ENCODE data around the gene NCBP2.

Gene NCBP2

DNA sequence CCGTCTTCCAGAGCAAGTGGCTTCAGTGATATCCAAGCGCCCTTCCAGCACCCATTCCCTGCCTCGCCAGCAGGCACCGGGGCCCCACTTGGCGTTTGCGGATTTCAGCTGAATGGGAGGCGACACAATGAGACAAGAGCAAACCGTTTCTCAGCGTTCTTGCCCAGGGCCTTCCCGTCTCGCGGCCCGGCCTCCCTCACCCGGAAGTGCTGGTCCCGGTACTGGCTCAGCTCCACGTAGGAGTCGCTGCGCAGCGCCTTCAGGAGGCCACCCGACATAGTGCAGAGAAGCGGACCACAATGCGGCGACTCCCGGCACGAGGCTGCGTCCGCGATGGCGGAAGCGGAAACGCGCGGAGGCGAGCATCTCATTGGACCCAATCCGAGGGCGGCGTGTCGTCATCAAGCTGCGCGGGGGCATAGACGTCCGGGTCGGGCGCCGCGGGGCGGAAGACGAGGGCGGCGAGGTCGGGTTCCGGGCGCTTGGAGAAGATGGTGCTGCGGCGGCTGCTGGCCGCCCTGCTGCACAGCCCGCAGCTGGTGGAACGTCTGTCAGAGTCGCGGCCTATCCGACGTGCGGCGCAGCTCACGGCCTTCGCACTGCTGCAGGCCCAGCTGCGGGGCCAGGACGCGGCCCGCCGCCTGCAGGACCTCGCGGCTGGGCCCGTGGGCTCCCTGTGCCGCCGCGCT, at the start of gene NCBP2:
TSS of gene NCBP2 (minus strand) at position 303 of the 689 bp plus-strand sequence. CDS start at position 278, 25 bp downstream.
- DNase-seq, result peak; percentile 98

- no peak for DNase-seq
These were observed 49.5 kb upstream of the NCBP2 start for GRCh38 chr3:196991581-196992460.

DNA sequence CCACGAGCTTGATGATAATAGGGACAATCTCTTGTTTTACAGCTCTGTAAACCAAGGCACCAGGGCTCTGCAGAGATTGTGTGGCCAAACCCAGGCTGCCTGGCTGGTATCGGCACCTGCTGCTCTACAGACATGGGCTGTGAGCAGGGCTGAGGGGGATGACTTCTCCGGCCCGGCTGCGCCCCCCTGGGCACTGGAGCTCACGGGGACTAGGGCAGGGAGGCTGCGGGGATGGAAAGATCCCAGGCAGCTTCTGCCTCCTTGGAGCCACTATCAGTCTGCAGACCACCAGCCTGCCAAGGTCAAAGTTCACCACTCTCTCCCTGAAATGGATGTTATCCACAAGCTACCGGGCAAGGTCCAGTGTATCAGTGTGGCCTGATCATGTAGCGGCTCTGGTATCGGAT, 48.3 kb upstream of the NCBP2 start:
- DNase-seq, result no peak

DNA sequence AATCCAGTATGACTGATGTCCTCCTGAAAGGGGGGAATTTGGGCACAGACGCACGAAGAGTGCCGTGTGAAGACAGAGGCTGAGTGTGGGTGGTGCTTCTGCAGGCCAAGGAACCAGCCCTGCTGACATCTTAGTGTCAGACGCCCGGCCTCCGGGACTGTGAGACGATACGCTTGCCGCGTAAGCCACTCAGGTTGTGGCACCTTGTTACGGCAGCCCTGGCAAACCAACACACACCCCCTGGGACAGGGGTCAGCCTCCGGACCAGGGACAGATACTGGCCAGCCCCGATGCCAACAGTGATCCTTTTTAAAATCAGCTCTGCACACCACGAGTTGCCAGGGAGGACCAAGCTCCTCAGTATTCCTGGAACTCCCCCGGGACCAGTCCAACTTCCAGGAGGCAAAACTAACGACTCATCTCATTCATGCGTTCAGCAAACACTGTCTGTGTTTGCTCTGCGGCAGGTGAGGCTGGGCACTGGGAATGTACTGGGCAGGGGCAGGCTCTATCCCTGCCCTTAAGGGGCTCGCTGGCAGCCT, 47.5 kb upstream of the NCBP2 start:
- DNase-seq, result no peak

GRCh38 chr3:196988241-196989029, 46.1 kb upstream of the NCBP2 start:
- no peak for DNase-seq

GRCh38 chr3:196987022-196987421, 44.7 kb upstream of the NCBP2 start:
- no peak for DNase-seq

- no peak for DNase-seq
These were observed 43.9 kb upstream of the NCBP2 start for GRCh38 chr3:196985954-196986885.

DNA sequence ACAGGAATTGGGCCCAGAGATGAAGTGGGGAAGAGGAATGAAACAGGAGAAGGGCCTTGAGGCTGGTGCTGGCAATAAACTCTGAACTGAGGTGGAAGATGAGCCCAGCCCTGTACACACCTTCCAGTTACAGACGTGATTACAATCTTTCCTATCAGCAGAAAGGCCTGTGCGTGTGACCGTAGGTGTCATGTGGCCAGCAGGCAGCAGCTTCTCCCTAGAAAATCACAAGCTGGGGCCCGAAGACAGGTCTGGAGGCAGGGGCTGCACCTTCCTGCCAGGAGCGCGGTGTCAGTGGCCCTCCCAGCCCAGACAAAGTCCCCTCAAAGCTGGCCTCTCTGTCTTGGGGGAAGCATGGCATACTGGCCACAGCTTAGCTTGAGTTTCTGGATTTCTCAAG, 43.0 kb upstream of the NCBP2 start:
- no peak for DNase-seq

- DNase-seq, result no peak
These were observed 40.9 kb upstream of the NCBP2 start for GRCh38 chr3:196983186-196983585.

DNA sequence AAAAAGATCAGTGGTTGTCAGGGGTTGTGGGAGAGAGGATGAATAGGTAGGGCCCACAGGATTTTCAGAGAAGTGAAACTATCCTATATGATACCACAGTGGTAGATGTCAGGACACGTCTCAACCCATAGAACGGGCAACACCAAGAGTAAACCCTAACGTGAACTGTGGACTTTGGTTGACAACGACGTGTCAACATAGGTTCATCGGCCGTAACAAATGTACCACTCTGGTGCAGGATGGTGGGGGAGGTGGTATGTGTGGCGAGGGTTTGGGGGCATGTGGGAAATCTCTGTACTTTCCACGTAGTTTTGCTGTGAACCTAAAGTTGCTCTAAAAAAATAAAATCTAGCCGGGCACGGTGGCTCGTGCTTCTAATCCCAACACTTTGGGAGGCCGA, 39.3 kb upstream of the NCBP2 start:
- no peak for DNase-seq

- DNase-seq, result no peak
These were observed 37.2 kb upstream of the NCBP2 start for GRCh38 chr3:196979545-196979944.

- no peak for DNase-seq
These were observed 34.6 kb upstream of the NCBP2 start for GRCh38 chr3:196976941-196977340.

DNA sequence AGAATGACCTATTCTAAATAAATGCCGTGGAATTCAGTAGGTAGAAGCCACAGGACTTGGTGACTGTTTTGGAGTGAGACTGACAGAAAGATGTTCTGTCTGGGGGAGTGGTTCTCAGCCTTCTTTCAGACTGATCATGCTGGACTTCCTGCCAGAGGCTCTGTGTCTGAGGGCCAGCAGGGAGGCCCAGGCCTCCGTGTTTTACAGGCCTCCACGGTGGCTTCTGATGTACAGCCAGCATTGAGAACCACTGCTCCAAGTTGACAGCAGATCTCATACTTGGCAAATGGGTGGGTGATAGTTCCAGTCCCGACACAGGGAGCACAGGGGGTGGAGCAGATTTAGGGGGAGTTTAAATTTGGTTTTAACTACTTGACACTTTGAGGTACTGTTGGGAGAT, 33.0 kb upstream of the NCBP2 start:
- DNase-seq, result no peak

DNA sequence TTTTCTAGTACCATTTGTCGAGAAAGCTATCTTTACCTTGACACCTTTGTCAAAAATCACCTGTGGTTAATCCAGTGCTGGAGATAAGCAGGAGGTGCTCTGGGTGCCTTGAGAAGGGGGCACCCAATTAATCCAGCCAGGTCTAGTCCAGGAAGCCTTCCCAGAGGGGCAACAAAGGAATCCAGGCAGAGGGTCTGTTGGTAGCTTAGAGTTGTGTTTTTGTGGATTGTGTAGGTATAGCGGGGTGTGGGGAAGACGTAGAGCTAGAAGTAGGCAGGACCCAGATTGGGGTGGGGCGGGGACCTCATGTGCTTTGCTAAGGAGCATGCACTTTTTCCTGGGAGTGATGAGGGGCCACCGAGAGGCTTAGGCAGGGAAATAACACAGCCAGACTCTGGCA, 32.3 kb upstream of the NCBP2 start:
- DNase-seq, result no peak

DNA sequence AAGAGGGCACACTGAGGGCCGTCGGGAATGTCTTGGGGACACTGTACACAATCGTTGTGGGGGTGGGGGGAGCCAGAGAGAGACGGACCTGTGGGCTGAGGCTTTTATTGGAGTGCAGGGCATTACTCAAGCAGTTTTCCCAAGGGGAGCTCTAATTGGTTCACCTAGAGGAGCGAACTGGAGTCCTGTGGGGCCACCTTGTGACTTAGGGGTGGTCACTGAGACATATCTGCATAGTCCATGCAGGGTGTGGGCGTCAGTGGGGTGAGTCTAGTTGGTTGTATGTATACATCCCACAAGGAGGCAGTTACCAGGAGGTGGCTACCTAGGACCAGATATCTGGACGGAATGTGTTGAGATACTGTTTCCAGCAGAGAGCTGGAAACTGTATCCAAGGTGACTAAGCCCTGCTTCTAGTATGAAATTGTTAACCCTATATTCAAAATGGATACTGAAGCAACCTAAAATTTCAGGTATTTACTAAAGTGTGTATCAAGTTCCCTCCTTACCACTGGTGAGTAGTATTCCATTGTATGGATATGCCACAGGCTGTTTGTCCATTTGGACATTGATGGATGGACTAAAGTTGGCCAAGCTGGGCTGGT, 28.9 kb upstream of the NCBP2 start:
- DNase-seq, result no peak

DNA sequence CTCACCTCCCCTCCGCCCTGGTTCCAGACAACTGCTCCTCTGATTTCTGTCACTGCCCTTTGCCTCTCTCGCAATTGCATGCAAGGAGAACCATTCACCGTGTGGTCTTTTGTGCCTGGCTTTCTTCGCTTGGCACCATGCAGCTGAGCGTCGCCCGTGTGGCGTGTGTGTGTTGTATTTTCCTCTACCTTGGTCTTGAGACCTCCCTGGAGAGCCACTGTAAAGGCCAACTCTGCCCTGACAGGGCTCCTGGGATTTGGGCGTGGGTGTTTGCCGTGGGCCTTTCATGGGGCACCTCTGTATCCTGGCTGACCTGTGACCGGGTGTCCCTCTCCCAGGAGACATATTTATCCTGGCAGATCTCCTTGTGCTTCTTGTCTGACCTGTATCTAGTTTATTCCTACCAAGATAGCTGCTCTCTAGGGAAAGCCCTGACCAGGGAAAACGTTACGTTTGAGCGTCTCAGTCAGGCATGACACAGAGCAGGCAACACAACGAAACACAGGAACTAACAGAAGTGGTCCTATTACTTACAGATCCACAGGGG, 28.3 kb upstream of the NCBP2 start:
- DNase-seq, result no peak

GRCh38 chr3:196969660-196970546, 27.6 kb upstream of the NCBP2 start:
- peak; percentile 67 for DNase-seq

GRCh38 chr3:196969134-196969659, 26.9 kb upstream of the NCBP2 start:
- peak; percentile 34 for DNase-seq

DNA sequence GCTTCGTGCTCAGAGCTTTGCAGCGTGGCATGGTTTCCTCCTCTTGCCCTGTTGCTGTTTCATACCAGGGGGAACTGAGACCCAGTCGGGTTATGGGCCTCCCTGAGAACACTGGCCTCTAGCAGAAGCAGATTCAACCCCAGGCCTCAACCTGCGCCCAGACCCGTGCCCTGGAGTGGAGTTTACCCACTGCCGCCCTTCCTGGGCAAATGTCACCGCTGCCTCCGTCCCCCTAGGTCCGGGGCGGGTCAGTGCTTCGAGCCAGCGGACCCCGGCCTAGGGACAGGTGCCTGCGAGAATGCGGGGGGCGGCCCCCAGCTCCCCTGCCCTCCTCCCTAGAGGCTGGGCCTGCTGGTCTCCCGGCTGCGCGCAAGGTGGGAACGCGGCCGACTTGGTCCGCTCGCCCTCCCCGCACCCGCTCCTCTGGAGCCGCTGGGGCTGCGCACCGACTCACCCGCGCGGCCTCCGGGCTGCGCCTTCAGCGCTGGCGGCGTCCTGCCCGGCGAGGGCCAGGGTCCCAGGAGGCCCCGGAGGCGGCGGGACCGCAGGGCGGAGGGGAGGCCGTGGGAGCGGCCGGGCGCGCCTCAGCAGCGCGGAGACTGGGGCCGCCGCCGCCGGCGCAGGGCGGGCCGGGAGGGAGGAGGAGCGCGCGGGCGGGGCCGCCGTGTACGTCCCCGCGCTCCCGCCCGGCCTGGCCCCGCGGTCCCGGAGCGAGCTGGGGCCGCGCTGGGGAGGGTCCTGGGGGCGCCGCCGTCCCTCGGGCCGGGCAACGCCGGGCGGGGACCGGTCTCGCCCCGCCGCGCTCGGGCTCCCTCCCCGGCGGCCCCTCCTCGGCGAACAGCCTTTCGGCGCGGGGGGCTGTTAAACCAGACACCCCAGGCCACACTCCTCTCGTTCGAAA, 26.2 kb upstream of the NCBP2 start, which contains the start of gene PIGZ:
TSS of gene PIGZ (minus strand) at position 601 of the 901 bp plus-strand sequence. CDS start 16,802 bp downstream, outside the sequence.
- DNase-seq, result no peak
